IMR-90 (cell line): ENCODE results near the gene CAPN10. TPM values are rescaled to one million over a fixed set of nuclear protein-coding genes. Genes with fewer than 3 reads are reported as not detected.

Experiments used
- ATAC-seq: fragments of 200-7000 bp; cut with Tn5 transposase; 2 replicates; pipeline ENCODE4 v1.9.1; 2020; ENCODE audit warnings: low read depth, mild to moderate bottlenecking, moderate library complexity
- BruUV-seq: library from RNA; stranded (reverse); fragments of 400-500 nt; replicated peaks from 2 replicates; lab custom pipeline; 2021; lab: Mats Ljungman, UMichigan
- CTCF ChIA-PET: fragments of 300-600 bp; formaldehyde crosslinking; extraction: SDS; loops from one replicate; lab custom pipeline; 2021; ENCODE audit warnings: antibody characterized with exemption; lab: Yijun Ruan, JAX
- POLR2A ChIA-PET: fragments of 300-600 bp; sonication (Branson Sonifier 250); formaldehyde crosslinking; loops from one replicate; lab custom pipeline; 2022; ENCODE audit warnings: antibody characterized with exemption; ENCODE audit not compliant: unreplicated experiment; lab: Charles Lee
- DNase-seq: peaks from one replicate; pipeline ENCODE4 v3.0.0; 2013
- H2AFZ ChIP-seq: replicated peaks from 2 replicates; pipeline ENCODE3; 2013; ENCODE audit warnings: low read length, mild to moderate bottlenecking; ENCODE audit not compliant: poor library complexity
- H2AK5ac ChIP-seq: 2 replicates; pipeline ENCODE4 v1.6.1; 2013; ENCODE audit warnings: low read depth, low read length, inconsistent platforms
- H2AK9ac ChIP-seq: replicated peaks from 2 replicates; pipeline ENCODE3; 2013; ENCODE audit warnings: mild to moderate bottlenecking, low read depth, low read length, moderate library complexity; ENCODE audit not compliant: poor library complexity
- H2BK120ac ChIP-seq: 2 replicates; pipeline ENCODE4 v1.6.1; 2013; ENCODE audit warnings: low read depth, low read length, inconsistent platforms
- H2BK15ac ChIP-seq: 3 replicates; pipeline ENCODE4 v1.6.1; 2013; ENCODE audit warnings: low read depth, low read length, inconsistent platforms
- H2BK20ac ChIP-seq: 2 replicates; pipeline ENCODE4 v1.6.1; 2013; ENCODE audit warnings: low read depth, mild to moderate bottlenecking, inconsistent platforms, low read length, moderate library complexity
- H2BK5ac ChIP-seq: 2 replicates; pipeline ENCODE4 v1.6.1; 2013; ENCODE audit warnings: mild to moderate bottlenecking, low read depth, low read length, inconsistent platforms; ENCODE audit not compliant: poor library complexity, severe bottlenecking
- H3K14ac ChIP-seq: replicated peaks from 2 replicates; pipeline ENCODE4 v1.6.1; 2013; ENCODE audit warnings: low read depth, low read length, inconsistent platforms
- H3K18ac ChIP-seq: 2 replicates; pipeline ENCODE4 v1.6.1; 2013; ENCODE audit warnings: low read depth, low read length, control low read depth
- H3K23ac ChIP-seq: 2 replicates; pipeline ENCODE4 v1.6.1; 2013; ENCODE audit warnings: low read depth, low read length, inconsistent platforms
- H3K27ac ChIP-seq: 2 replicates; pipeline ENCODE4 v1.5.1; 2013; ENCODE audit warnings: mild to moderate bottlenecking, control low read depth, low read length; ENCODE audit not compliant: insufficient read depth
- H3K27me3 ChIP-seq: 2 replicates; pipeline ENCODE4 v1.6.1; 2013; ENCODE audit warnings: low read length; ENCODE audit not compliant: control insufficient read depth, insufficient read depth
- H3K36me3 ChIP-seq: 2 replicates; pipeline ENCODE4 v1.6.1; 2013; ENCODE audit warnings: low read length, mixed read lengths; ENCODE audit not compliant: control insufficient read depth, insufficient read depth
- H3K4ac ChIP-seq: 2 replicates; pipeline ENCODE4 v1.6.1; 2013; ENCODE audit warnings: low read depth, low read length, inconsistent platforms
- H3K4me1 ChIP-seq: 2 replicates; pipeline ENCODE4 v1.6.1; 2013; ENCODE audit warnings: low read length, mixed read lengths; ENCODE audit not compliant: control insufficient read depth, insufficient read depth
- H3K4me2 ChIP-seq: 2 replicates; pipeline ENCODE4 v1.6.1; 2013; ENCODE audit warnings: low read depth, mild to moderate bottlenecking, control low read depth, low read length, moderate library complexity
- H3K4me3 ChIP-seq: 2 replicates; pipeline ENCODE4 v1.5.1; 2013; ENCODE audit warnings: low read depth, mild to moderate bottlenecking, control low read depth, low read length, moderate library complexity; ENCODE audit not compliant: insufficient read depth
- H3K56ac ChIP-seq: 2 replicates; pipeline ENCODE4 v1.6.1; 2013; ENCODE audit warnings: low read length, inconsistent platforms; ENCODE audit not compliant: insufficient read depth; ENCODE audit errors: extremely low read depth
- H3K79me1 ChIP-seq, 2 experiments: 2 replicates each; pipeline ENCODE4 v1.6.1; 2013; ENCODE audit warnings: low read length in 2 of 2, inconsistent platforms in 1 of 2, low read depth in 1 of 2
- H3K9ac ChIP-seq: 2 replicates; pipeline ENCODE4 v1.6.1; 2013; ENCODE audit warnings: low read depth, low read length, control low read depth
- H3K9me1 ChIP-seq: 2 replicates; pipeline ENCODE4 v1.6.1; 2013; ENCODE audit warnings: low read length, inconsistent platforms; ENCODE audit not compliant: insufficient read depth
- H3K9me3 ChIP-seq: 2 replicates; pipeline ENCODE4 v1.6.1; 2013; ENCODE audit warnings: low read length; ENCODE audit not compliant: control insufficient read depth, insufficient read depth
- H4K20me1 ChIP-seq: 2 replicates; pipeline ENCODE4 v1.6.1; 2013; ENCODE audit warnings: low read length, inconsistent platforms; ENCODE audit not compliant: insufficient read depth
- H4K5ac ChIP-seq: 2 replicates; pipeline ENCODE4 v1.6.1; 2013; ENCODE audit warnings: mild to moderate bottlenecking, low read depth, low read length, control low read depth
- H4K8ac ChIP-seq, 2 experiments: 2 replicates each; pipeline ENCODE4 v1.6.1; 2013; ENCODE audit warnings: low read depth in 2 of 2, low read length in 2 of 2, control low read depth in 1 of 2, inconsistent platforms in 1 of 2
- H4K91ac ChIP-seq: 2 replicates; pipeline ENCODE4 v1.6.1; 2013; ENCODE audit warnings: low read depth, low read length, inconsistent platforms; ENCODE audit not compliant: insufficient read depth
- BHLHE40 ChIP-seq: fragments of 150-350 bp; IDR thresholded peaks from 2 replicates; pipeline ENCODE4 v1.6.1; 2016; ENCODE audit warnings: mild to moderate bottlenecking, low read depth, low read length
- CEBPB ChIP-seq: IDR thresholded peaks from 2 replicates; pipeline ENCODE4 v1.6.1; 2012; ENCODE audit warnings: low read depth, low read length, improper control_type of control experiment
- CHD1 ChIP-seq: IDR thresholded peaks from 2 replicates; pipeline ENCODE4 v1.6.1; 2012; ENCODE audit warnings: low read depth, low read length, improper control_type of control experiment
- FOS ChIP-seq: fragments of 150-350 bp; IDR thresholded peaks from 2 replicates; pipeline ENCODE4 v1.6.1; 2016; ENCODE audit warnings: low read depth, low read length
- MAZ ChIP-seq: IDR thresholded peaks from 2 replicates; pipeline ENCODE4 v1.6.1; 2012; ENCODE audit warnings: low read depth, mild to moderate bottlenecking, low read length, improper control_type of control experiment, moderate library complexity, borderline replicate concordance
- NFE2L2 ChIP-seq: fragments of 150-350 bp; IDR thresholded peaks from 2 replicates; pipeline ENCODE4 v1.6.1; 2016; ENCODE audit warnings: low read depth, mild to moderate bottlenecking, low read length
- POLR2A ChIP-seq: IDR thresholded peaks from 2 replicates; pipeline ENCODE4 v1.6.1; 2012; ENCODE audit warnings: mild to moderate bottlenecking, low read depth, low read length
- RAD21 ChIP-seq: IDR thresholded peaks from 2 replicates; pipeline ENCODE4 v1.6.1; 2012; ENCODE audit warnings: low read length, improper control_type of control experiment
- RCOR1 ChIP-seq: IDR thresholded peaks from 2 replicates; pipeline ENCODE4 v1.6.1; 2012; ENCODE audit warnings: mild to moderate bottlenecking, low read length, improper control_type of control experiment; ENCODE audit not compliant: insufficient replicate concordance
- RFX5 ChIP-seq: IDR thresholded peaks from 2 replicates; pipeline ENCODE4 v1.8.0; 2012; ENCODE audit warnings: low read depth, mild to moderate bottlenecking, low read length, moderate library complexity
- SMC3 ChIP-seq: fragments of 150-350 bp; IDR thresholded peaks from 2 replicates; pipeline ENCODE4 v1.6.1; 2016; ENCODE audit warnings: low read depth, mild to moderate bottlenecking, antibody characterized with exemption, low read length, moderate library complexity
- WGBS, 2 experiments: methylation state at CpG; one replicate each; pipeline versions ENCODE4 v1.1.5 to v1.1.7; 2013; ENCODE audit warnings: missing lambda C conversion rate in 2 of 2; ENCODE audit not compliant: insufficient read length in 1 of 2; ENCODE audit errors: extremely low coverage in 2 of 2; 5-methylcytosine and 5-hydroxymethylcytosine counted together
- dilution Hi-C: fragments of 300-500 bp; cut with HindIII; formaldehyde crosslinking; loops from one replicate; pipeline ENCODE4 v1.14.3; 2018; ENCODE audit warnings: low sequenced_read_pairs; ENCODE audit not compliant: unreplicated experiment
- in situ Hi-C: fragments of 300-500 bp; cut with MboI; formaldehyde crosslinking; loops from 3 replicates; pipeline ENCODE4 v1.14.3; 2019; ENCODE audit warnings: low sequenced_read_pairs, inconsistent platforms, mixed read lengths
- intact Hi-C: fragments of 100-400 bp; cut with micrococcal nuclease; formaldehyde crosslinking; loops from 2 replicates; pipeline ENCODE4 v1.10.0; 2022
- polyA plus RNA-seq, 3 experiments: library from polyadenylated mRNA; depleted of rRNA; stranded (reverse); fragments of >200 nt; gene quantifications; 2 replicates each; pipeline ENCODE4 v1.2.3, GENCODE V29; 2012; ENCODE audit warnings: low replicate concordance in 1 of 3
- total RNA-seq: library from RNA; depleted of rRNA; stranded (reverse); fragments of >200 nt; gene quantifications from 2 replicates; pipeline ENCODE4 v1.2.3, GENCODE V29; 2012
- TF ChIP-seq, protein P1 (sequence below): conservative IDR thresholded peaks from 2 replicates; pipeline ENCODE4 v1.5.1; 2012; ENCODE audit warnings: mild to moderate bottlenecking, low read depth, low read length, improper control_type of control experiment
- TF ChIP-seq, protein P2 (sequence below): fragments of 150-350 bp; IDR thresholded peaks from 2 replicates; pipeline ENCODE4 v1.6.1; 2016; ENCODE audit warnings: low read depth, mild to moderate bottlenecking, low read length, moderate library complexity, borderline replicate concordance

Gene CAPN10
- total and polyA plus RNA-seq, 2 of the 4 experiments (the other 2 are of a cell fraction) = 6.3 to 20.9 TPM

DNA sequence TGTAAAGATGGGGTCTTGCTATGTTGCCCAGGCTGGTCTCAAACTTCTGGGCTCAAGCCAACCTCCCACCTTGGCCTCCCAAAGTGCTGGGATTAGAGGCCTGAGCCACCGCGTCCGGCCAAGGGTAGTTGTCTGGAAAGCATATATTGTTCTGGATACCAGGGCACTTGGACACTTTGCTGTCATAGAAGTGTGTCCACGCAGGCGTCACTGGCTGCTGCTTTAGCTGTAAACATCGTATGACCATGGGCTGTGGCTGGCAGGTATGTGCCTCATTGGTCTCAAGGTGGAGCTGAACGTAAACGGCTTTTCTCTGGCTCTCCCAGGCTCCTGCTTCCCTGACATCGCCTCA is 35.5 kb downstream of the CAPN10 start:
- Histone ChIP-seq H3K14ac (no peak overlapping the region), H2BK120ac (no peak overlapping the region), H3K4ac (no peak overlapping the region), H3K9me3 (no peaks in the 10 kb centered on the region; the same call in none of the 2 replicates), H2AK9ac (no peak overlapping the region), H4K8ac (no peak overlapping the region), H3K23ac (no peak overlapping the region), H4K20me1 (no peaks in the 10 kb centered on the region), H3K4me1 (peaks cover under 1% of the 10 kb centered on the region; the same call in 1 of the 2 replicates), H4K91ac (no peak overlapping the region), H2AFZ (no peak overlapping the region), H3K27ac (no peak overlapping the region), H3K4me3 (no peak overlapping the region), H2BK15ac (no peak overlapping the region), H3K27me3 (no peaks in the 10 kb centered on the region), H3K18ac (no peak overlapping the region), H4K5ac (no peak overlapping the region), H2BK5ac (no peak overlapping the region), H2BK20ac (no peak overlapping the region), H2AK5ac (no peak overlapping the region), H3K9ac (no peak overlapping the region), H3K56ac (no peak overlapping the region), H3K4me2 (no peak overlapping the region), H3K36me3 (no peaks in the 10 kb centered on the region), H3K9me1 (no peaks in the 10 kb centered on the region), H3K79me1 (no peaks in the 10 kb centered on the region)
- WGBS, 2 experiments = 69% methylated on average over 3 of the region's 9 CpGs; no CpG with 5 or more reads in 1 of the 2 experiments
- TF ChIP-seq MAZ (no peak), SMC3 (no peak), CEBPB (no peak), RAD21 (no peak), BHLHE40 (no peak), RCOR1 (no peak), POLR2A (no peak), CHD1 (no peak), RFX5 (no peak), NFE2L2 (no peak), FOS (no peak)
- TF ChIP-seq, protein P1, sequence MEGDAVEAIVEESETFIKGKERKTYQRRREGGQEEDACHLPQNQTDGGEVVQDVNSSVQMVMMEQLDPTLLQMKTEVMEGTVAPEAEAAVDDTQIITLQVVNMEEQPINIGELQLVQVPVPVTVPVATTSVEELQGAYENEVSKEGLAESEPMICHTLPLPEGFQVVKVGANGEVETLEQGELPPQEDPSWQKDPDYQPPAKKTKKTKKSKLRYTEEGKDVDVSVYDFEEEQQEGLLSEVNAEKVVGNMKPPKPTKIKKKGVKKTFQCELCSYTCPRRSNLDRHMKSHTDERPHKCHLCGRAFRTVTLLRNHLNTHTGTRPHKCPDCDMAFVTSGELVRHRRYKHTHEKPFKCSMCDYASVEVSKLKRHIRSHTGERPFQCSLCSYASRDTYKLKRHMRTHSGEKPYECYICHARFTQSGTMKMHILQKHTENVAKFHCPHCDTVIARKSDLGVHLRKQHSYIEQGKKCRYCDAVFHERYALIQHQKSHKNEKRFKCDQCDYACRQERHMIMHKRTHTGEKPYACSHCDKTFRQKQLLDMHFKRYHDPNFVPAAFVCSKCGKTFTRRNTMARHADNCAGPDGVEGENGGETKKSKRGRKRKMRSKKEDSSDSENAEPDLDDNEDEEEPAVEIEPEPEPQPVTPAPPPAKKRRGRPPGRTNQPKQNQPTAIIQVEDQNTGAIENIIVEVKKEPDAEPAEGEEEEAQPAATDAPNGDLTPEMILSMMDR = no peak
- TF ChIP-seq, protein P2, sequence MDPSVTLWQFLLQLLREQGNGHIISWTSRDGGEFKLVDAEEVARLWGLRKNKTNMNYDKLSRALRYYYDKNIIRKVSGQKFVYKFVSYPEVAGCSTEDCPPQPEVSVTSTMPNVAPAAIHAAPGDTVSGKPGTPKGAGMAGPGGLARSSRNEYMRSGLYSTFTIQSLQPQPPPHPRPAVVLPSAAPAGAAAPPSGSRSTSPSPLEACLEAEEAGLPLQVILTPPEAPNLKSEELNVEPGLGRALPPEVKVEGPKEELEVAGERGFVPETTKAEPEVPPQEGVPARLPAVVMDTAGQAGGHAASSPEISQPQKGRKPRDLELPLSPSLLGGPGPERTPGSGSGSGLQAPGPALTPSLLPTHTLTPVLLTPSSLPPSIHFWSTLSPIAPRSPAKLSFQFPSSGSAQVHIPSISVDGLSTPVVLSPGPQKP = no peak
- intact Hi-C loops (no loop called here), in situ Hi-C loops (no loop called here), dilution Hi-C loops (no loop called here)
- DNase-seq = no peak
- ATAC-seq = no peak
- CTCF ChIA-PET = no interaction called here
- POLR2A ChIA-PET = no interaction called here
- BruUV-seq = no TSS peak
